Loucy (cell line): ENCODE measurements around the gene ASTN2.

ENCODE experiments used
- H2AFZ ChIP-seq: fragments of 200-600 bp; sonication (generic); 2 replicates; pipeline ENCODE4 v1.6.0; 2016; ENCODE audit warnings: antibody characterized with exemption, mild to moderate bottlenecking, low read length, moderate library complexity
- H3F3A ChIP-seq: fragments of 200-600 bp; 2 replicates; pipeline ENCODE4 v1.6.0; 2016; ENCODE audit warnings: antibody characterized with exemption, low read depth, mild to moderate bottlenecking
- H3K27me3 ChIP-seq: fragments of 200-600 bp; sonication (generic); 2 replicates; pipeline ENCODE4 v1.6.1; 2014; ENCODE audit warnings: low read length, mild to moderate bottlenecking; ENCODE audit not compliant: insufficient read depth, poor library complexity, severe bottlenecking
- H3K36me3 ChIP-seq: fragments of 200-600 bp; sonication (generic); 2 replicates; pipeline ENCODE4 v1.6.1; 2016; ENCODE audit warnings: low read length; ENCODE audit not compliant: insufficient read depth
- H3K4me1 ChIP-seq: fragments of 200-600 bp; sonication (generic); 2 replicates; pipeline ENCODE4 v1.5.1; 2014; ENCODE audit warnings: low read length, mild to moderate bottlenecking; ENCODE audit not compliant: insufficient read depth, poor library complexity, severe bottlenecking
- H3K4me2 ChIP-seq: fragments of 200-600 bp; sonication (generic); 2 replicates; pipeline ENCODE4 v1.6.0; 2014; ENCODE audit warnings: antibody characterized with exemption, low read length, low read depth, mild to moderate bottlenecking; ENCODE audit not compliant: poor library complexity, severe bottlenecking
- H3K4me3 ChIP-seq: fragments of 200-600 bp; sonication (generic); 2 replicates; pipeline ENCODE4 v1.5.1; 2014; ENCODE audit warnings: low read length, mild to moderate bottlenecking, mixed read lengths; ENCODE audit not compliant: poor library complexity, severe bottlenecking
- H3K79me2 ChIP-seq: fragments of 200-600 bp; sonication (generic); 2 replicates; pipeline ENCODE4 v1.6.1; 2014; ENCODE audit warnings: low read length; ENCODE audit not compliant: insufficient read depth
- H3K9ac ChIP-seq: fragments of 200-600 bp; sonication (generic); 2 replicates; pipeline ENCODE4 v1.6.0; 2014; ENCODE audit warnings: mild to moderate bottlenecking, low read depth, low read length, moderate library complexity; ENCODE audit not compliant: poor library complexity, severe bottlenecking
- H3K9me2 ChIP-seq: fragments of 200-600 bp; sonication (generic); replicated peaks from 2 replicates; pipeline ENCODE4 v1.6.1; 2016; ENCODE audit warnings: low read depth, low read length, mixed read lengths
- H3K9me3 ChIP-seq: fragments of 200-600 bp; sonication (generic); 2 replicates; pipeline ENCODE4 v1.6.1; 2014; ENCODE audit warnings: mild to moderate bottlenecking, antibody characterized with exemption, low read length, low read depth; ENCODE audit not compliant: insufficient read depth
- H4K20me1 ChIP-seq: fragments of 200-600 bp; sonication (generic); 2 replicates; pipeline ENCODE4 v1.6.0; 2014; ENCODE audit warnings: antibody characterized with exemption, low read length, mild to moderate bottlenecking; ENCODE audit not compliant: insufficient read depth, poor library complexity, severe bottlenecking
- CTCF ChIP-seq: fragments of 200-600 bp; sonication (generic); conservative IDR thresholded peaks from 2 replicates; pipeline ENCODE4 v1.5.1; 2014; ENCODE audit warnings: mild to moderate bottlenecking, antibody characterized with exemption, low read length
- EZH2phosphoT487 ChIP-seq: fragments of 200-600 bp; IDR thresholded peaks from 2 replicates; pipeline ENCODE4 v1.6.1; 2018; ENCODE audit warnings: antibody characterized with exemption, mild to moderate bottlenecking, moderate library complexity, borderline replicate concordance

Gene ASTN2

GRCh38 chr9:116380496-116380995, 1034.3 kb downstream of the ASTN2 start:
- H3K4me3 ChIP-seq, result no peak overlapping the region
- H3F3A ChIP-seq, result no peaks in the 10 kb centered on the region
- H3K27me3 ChIP-seq, result no peaks in the 10 kb centered on the region
- H4K20me1 ChIP-seq, result no peaks in the 10 kb centered on the region
- no peaks in the 10 kb centered on the region for H3K9me2 ChIP-seq
- H3K9ac ChIP-seq, result no peak overlapping the region
- no peak overlapping the region for H2AFZ ChIP-seq
- H3K4me1 ChIP-seq, result no peaks in the 10 kb centered on the region
- no peaks in the 10 kb centered on the region for H3K36me3 ChIP-seq
- H3K4me2 ChIP-seq, result no peak overlapping the region
- no peaks in the 10 kb centered on the region; the same call in 1 of the 2 replicates for H3K9me3 ChIP-seq
- H3K79me2 ChIP-seq, result no peaks in the 10 kb centered on the region
- TF ChIP-seq EZH2phosphoT487 (no peak), CTCF (no peak)

GRCh38 chr9:116379821-116380220, 1035.0 kb downstream of the ASTN2 start:
- no peak for TF ChIP-seq EZH2phosphoT487
- no peak for TF ChIP-seq CTCF
- Histone ChIP-seq H4K20me1 (no peaks in the 10 kb centered on the region), H3K9me3 (no peaks in the 10 kb centered on the region; the same call in 1 of the 2 replicates), H3K4me2 (no peak overlapping the region), H3K4me1 (no peaks in the 10 kb centered on the region), H3K79me2 (no peaks in the 10 kb centered on the region), H3K27me3 (no peaks in the 10 kb centered on the region), H3K4me3 (no peak overlapping the region), H2AFZ (no peak overlapping the region), H3K36me3 (no peaks in the 10 kb centered on the region), H3K9ac (no peak overlapping the region), H3F3A (no peaks in the 10 kb centered on the region), H3K9me2 (no peaks in the 10 kb centered on the region)

- H3K4me3 ChIP-seq, result no peak overlapping the region
- H3K36me3 ChIP-seq, result no peaks in the 10 kb centered on the region
- no peaks in the 10 kb centered on the region for H3F3A ChIP-seq
- H3K79me2 ChIP-seq, result no peaks in the 10 kb centered on the region
- H3K9me3 ChIP-seq, result no peaks in the 10 kb centered on the region; the same call in 1 of the 2 replicates
- H4K20me1 ChIP-seq, result no peaks in the 10 kb centered on the region
- H2AFZ ChIP-seq, result no peak overlapping the region
- H3K4me1 ChIP-seq, result no peaks in the 10 kb centered on the region
- no peak overlapping the region for H3K4me2 ChIP-seq
- TF ChIP-seq EZH2phosphoT487 (no peak), CTCF (no peak)
- H3K9ac ChIP-seq, result no peak overlapping the region
- H3K27me3 ChIP-seq, result no peaks in the 10 kb centered on the region
- H3K9me2 ChIP-seq, result no peaks in the 10 kb centered on the region
Observed at GRCh38 chr9:116378873-116379272, 1036.0 kb downstream of the ASTN2 start.
